ENCODE data around the gene GUCD1. TPM values are rescaled to one million over a fixed set of nuclear protein-coding genes. Genes with fewer than 3 reads are reported as not detected.

The GUCD1 gene
- total and polyA plus RNA-seq, 2 of the 13 experiments (the other 11 are each of a cell fraction or from before 2014, with no cell fraction given): 128 to 245 TPM

DNA sequence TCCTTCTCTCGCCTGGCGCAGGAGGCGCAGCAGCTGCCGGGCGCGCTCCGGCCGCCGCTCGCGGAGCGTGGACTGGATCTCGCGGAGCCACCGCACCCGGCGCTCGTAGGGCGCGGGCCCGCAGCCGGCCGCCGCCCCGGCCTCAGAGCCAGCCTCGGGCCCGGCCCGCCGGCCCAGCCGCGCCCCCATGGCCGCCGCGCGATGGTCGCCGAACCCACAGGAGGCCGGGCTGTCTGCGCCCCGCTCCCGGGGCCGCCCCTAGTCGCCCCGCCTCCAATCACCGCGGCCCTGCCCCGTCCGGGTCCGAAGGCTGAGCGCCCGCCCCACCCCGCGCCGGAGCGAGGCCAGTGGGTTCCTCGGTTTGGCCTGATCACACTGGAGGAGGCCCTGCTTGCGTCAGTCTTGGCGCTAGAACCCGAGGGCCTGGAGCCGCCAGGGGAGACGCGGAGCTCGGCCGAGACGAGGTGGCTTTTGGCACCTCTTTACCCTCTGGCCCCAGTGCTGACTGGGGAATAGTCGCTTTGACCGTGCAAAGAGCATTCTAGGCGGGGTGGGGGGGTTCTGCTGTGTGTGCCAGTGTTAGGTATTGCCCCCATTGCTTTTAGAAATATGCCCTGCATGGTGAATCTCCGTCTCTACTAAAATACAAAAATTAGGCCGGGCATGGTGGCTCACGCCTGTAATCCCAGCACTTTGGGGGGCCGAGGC lies 38.1 kb upstream of the GUCD1 start, which contains the start of gene LRRC75B (continued):
- TF ChIP-seq ZUFSP (CRISPR knock-in tag; IDR thresholded peaks at IDR 0.05; ENCODE audit: borderline replicate concordance) (no peak), TCF12 (IDR thresholded peaks at IDR 0.05) (no peak), TCF12 (CRISPR knock-in tag; IDR thresholded peaks at IDR 0.05) (no peak), ARID5B (CRISPR knock-in tag; IDR thresholded peaks at IDR 0.05) (0 out of 2 replicates have a peak, but pooled peaks have one; percentile 44), ZNF572 (CRISPR knock-in tag; IDR thresholded peaks at IDR 0.05) (0 out of 2 replicates have a peak, but pooled peaks have one; percentile 44), ZNF710 (CRISPR knock-in tag; IDR thresholded peaks at IDR 0.05; ENCODE audit: borderline replicate concordance) (no peak), NR2F2 (IDR thresholded peaks at IDR 0.05; ENCODE audit: borderline replicate concordance, low read depth) (no peak; the same call in 1 of the 2 replicates), RFX1 (IDR thresholded peaks at IDR 0.05) (no peak), ZNF589 (CRISPR knock-in tag; conservative IDR thresholded peaks at IDR 0.05) (0 out of 2 replicates have a peak, but pooled peaks have one; percentile 30), ZBTB34 (CRISPR knock-in tag; IDR thresholded peaks at IDR 0.05) (peak; percentile 87), RARA (CRISPR knock-in tag; IDR thresholded peaks at IDR 0.05) (peak; percentile 73), ZNF672 (CRISPR knock-in tag; IDR thresholded peaks at IDR 0.05) (no peak), POGZ (CRISPR knock-in tag; IDR thresholded peaks at IDR 0.05) (peak; percentile 42; the same call in 1 of the 2 replicates), FOXO1 (CRISPR knock-in tag; IDR thresholded peaks at IDR 0.05) (peak; percentile 47; the same call in 1 of the 2 replicates)
- TF ChIP-seq, protein P1, sequence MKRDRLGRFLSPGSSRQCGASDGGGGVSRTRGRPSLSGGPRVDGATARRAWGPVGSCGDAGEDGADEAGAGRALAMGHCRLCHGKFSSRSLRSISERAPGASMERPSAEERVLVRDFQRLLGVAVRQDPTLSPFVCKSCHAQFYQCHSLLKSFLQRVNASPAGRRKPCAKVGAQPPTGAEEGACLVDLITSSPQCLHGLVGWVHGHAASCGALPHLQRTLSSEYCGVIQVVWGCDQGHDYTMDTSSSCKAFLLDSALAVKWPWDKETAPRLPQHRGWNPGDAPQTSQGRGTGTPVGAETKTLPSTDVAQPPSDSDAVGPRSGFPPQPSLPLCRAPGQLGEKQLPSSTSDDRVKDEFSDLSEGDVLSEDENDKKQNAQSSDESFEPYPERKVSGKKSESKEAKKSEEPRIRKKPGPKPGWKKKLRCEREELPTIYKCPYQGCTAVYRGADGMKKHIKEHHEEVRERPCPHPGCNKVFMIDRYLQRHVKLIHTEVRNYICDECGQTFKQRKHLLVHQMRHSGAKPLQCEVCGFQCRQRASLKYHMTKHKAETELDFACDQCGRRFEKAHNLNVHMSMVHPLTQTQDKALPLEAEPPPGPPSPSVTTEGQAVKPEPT (CRISPR knock-in tag; IDR thresholded peaks at IDR 0.05; ENCODE audit: low read depth): no peak
